Measurements from ENCODE around the gene IGSF8. TPM values are rescaled to one million over a fixed set of nuclear protein-coding genes. Genes with fewer than 3 reads are reported as not detected.

The IGSF8 gene
- total RNA-seq, 2 donors from 2014 or later, result 23.8 to 30.8 TPM

DNA sequence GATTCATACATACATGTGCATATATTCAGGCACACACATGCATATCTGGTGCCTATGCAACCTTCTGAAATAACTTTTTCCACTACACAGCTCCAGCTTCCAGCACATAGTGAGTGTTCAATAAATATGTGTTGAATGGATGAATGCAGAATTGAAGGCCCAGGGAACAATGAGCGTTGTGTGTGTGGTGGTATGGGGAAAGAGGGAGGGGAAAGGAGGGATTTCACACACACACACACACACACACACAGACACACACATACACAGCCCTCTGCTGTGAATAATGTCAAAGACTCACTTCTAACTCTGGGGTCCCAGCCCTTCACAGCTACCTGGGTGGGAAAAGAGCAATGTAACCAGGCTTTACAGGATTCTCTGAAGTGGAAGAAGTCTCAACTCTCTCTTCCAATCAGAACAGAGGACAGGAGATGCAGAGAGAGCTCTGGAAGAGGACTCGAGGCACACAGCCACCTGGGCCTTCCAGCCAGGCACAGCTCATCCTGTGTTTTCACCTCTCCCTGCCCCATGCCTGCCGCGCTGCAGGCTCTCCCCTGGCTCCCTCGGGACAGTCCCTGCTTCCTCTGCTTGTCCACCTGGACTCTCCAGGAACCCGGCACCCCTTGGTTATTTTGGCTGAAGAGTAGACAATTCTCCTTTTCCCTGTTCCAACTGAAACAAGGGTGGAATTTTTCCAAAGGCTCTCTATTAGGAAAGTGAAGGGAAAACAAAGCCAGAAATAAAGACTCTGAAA, 5.4 kb upstream of the IGSF8 start:
- ATAC-seq (replicated peaks), result no peak
- H3K4me3 Mint-ChIP-seq, result no peak overlapping the region
- no peaks in the 10 kb centered on the region for H3K36me3 Mint-ChIP-seq (ENCODE audit: low read depth)
- no peaks in the 10 kb centered on the region for H3K9me3 Mint-ChIP-seq
- no peaks in the 10 kb centered on the region for H3K27me3 Mint-ChIP-seq
- no peak overlapping the region for H3K27ac Mint-ChIP-seq
- peaks cover 8% of the 10 kb centered on the region for H3K4me1 Mint-ChIP-seq

DNA sequence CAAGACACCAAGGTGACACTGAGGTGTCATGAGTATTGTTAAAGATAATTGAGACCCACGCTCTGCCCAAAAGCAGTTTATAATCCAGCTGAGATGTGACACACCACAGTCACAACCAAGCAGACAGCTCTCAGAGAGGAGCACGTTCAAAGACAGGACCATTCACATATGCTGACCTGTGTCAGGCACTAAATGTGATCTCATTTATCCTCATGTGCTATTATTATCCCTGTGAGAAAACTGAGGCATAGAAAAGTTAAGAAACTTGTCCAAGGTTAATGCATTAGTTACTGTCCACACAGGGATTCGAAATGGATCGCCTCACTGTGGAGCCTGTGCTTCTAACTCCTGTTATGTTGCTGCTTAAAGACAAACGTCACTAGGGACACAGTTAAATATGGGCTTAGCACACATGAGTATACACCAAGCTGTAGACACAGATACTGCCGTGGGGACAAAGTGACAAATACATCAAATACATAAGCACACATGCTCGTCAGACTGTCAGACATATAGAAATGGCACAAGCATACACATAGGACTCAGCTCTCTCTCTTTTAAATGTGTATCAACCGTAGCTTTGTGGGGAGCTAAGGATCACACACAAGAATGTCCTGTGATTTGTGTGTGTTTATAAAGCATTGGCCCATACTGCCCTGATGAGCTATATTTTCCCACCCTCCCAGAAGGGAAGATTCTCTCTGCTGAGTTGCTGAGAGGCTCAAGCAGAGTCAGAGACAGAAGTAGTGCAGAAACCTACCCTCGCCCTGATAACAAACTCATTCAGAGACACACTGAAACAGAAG, 3.5 kb upstream of the IGSF8 start:
- Mint-ChIP-seq H3K4me3 (peak overlapping the region; percentile 56), H3K27ac (peak overlapping the region; percentile 84), H3K4me1 (peaks cover 15% of the 10 kb centered on the region), H3K36me3 (ENCODE audit: low read depth) (no peaks in the 10 kb centered on the region), H3K27me3 (no peaks in the 10 kb centered on the region), H3K9me3 (no peaks in the 10 kb centered on the region)
- no peak for ATAC-seq (replicated peaks)

DNA sequence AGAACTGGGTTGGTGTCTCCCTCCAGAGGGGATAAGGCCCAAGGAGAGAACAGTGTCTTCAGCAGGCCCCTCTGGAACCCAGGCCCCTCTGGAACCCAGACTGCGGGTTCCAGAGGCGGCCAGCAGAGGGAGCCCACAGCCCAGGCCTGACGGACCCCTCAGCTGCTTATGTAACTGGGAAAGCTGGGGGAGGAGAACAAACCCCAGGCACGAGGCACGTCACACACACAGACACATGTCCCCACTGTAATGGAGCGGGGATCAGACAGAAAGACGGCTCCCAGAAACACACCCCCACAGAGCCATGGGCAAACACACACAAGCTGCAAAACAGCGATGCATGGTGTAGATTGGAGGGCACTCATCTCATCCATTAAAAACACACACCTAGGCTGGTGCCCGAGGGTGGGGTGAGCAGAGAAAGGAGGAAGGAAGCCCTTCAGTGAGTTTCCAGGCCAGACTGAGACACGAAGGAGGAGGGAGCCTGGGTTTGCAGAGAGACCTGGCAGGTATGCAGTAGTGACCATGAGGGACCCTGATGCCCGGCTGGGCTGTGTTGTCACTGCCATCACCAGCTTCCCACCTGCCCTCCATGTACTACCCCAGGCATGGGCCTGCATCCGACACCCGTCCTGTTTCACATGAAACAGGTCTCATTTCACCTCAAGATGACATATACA, 2.8 kb upstream of the IGSF8 start:
- peak; percentile 15 for ATAC-seq (replicated peaks)
- Mint-ChIP-seq H3K36me3 (ENCODE audit: low read depth) (no peaks in the 10 kb centered on the region), H3K27me3 (no peaks in the 10 kb centered on the region), H3K9me3 (no peaks in the 10 kb centered on the region), H3K27ac (peak overlapping the region; percentile 84), H3K4me1 (peaks cover 20% of the 10 kb centered on the region), H3K4me3 (peak overlapping the region; percentile 56)

DNA sequence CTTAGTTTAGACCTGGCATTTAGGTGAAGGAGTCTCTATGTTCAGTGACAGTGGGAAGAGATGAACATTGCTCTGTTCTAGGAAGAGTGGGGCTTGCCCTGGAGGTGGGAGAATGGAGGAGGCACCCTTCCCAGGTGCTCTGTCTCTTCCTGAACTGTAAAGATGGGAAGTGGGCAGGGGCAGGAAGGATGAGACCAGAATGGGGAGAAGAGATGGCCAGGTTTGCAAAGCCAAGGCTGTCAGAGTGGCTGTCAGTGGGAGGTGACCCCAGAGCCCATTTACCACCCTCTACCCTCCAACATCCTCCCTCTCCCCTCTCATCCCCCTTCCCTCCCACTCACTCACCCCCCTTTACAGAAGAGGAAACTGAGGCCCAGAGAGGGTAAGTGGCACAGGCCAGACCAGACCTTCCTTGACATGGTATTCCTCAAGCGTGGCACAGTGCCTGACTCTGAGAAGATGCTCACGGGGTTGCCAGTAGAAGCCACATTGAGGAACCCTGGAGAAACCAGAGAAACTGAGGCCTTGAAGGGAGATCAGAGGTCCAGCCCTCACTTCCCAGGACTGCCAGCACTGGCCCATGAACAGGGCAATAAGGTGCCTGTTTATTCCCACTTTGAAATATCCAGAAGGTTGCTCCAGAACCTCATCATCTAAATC, 1.4 kb upstream of the IGSF8 start:
- no peak for ATAC-seq (replicated peaks)
- peak overlapping the region; percentile 81 for H3K27ac Mint-ChIP-seq
- no peaks in the 10 kb centered on the region for H3K9me3 Mint-ChIP-seq
- peak overlapping the region; percentile 91 for H3K4me3 Mint-ChIP-seq
- H3K4me1 Mint-ChIP-seq, result peaks cover 25% of the 10 kb centered on the region
- H3K27me3 Mint-ChIP-seq, result no peaks in the 10 kb centered on the region
- no peaks in the 10 kb centered on the region for H3K36me3 Mint-ChIP-seq (ENCODE audit: low read depth)

DNA sequence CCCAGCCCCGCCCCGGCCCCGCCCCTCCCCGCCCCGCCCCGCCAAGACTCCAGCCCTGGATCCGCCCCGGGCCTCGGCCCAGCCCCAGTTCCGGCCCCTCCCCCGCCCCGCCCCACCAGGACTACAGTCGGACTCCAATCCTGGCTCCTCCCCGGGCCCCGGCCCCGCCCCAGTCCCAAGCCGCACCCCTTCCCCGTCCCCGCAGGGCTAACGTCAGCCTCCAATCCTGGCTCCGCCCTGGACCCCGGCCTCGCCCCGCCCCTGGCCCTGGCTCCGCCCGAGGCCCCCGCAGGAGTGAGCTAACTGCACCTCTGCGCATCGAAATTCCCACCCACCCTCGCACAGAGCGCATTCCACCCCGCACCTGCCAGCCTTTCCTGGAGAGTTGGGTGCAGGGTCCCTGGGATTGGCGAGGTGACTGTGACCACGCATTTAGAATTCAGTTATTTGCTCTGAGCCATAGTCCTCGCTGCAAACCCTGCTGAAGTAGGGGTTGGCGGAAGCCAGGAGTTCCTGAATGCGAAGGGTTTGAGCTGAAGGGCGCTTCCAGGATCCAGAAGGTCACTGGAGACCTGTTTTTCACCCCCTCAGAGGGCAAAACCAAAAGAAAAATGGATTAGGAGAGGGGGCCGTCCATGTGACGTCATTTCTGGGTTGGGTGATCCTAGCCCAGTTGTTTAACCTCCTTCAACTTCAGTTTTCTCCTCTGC, 588 bp upstream of the IGSF8 start:
- peak; percentile 91 for ATAC-seq (replicated peaks)
- peaks cover 7% of the 10 kb centered on the region for H3K36me3 Mint-ChIP-seq (ENCODE audit: low read depth)

DNA sequence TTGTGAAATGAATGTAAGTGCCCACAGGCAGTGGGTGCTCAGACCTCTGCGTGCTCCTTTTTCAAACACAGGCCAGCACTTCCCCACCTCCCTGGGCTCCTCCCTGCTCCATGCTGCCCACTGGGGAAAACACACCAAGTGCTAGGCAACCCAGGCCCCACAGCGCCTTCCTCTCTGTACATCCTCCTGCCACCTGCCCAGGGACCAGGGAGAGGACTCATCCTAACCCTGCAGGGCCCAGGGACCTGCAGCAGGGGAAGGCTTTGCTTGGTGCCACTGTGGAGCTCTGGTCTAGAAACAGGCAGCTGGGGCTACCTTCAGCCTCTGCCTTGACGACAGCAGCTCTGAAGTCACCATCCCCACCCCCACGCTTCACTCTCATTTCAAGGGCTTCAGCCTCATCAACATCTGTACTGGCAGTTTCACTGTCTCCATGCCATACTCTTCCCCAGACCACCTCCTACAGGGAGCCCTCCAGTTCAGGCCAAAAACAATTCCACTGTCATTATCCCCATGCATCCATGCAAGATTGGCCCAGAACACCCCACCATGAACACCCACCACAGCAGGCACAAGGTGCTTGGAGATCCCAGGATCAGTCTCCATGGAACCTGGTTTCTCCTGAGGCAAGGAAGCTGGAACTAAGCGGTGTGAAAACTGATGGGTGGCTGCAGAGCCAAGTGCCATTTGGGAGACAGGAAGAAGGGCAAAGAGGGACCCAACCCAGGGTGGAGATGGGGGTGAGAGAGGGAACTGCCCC, 1.1 kb downstream of the IGSF8 start:
- peak overlapping the region; percentile 94 for H3K27ac Mint-ChIP-seq
- H3K4me1 Mint-ChIP-seq, result peaks cover 25% of the 10 kb centered on the region
- no peaks in the 10 kb centered on the region for H3K27me3 Mint-ChIP-seq
- peaks cover 17% of the 10 kb centered on the region for H3K36me3 Mint-ChIP-seq (ENCODE audit: low read depth)
- H3K9me3 Mint-ChIP-seq, result no peaks in the 10 kb centered on the region
- peak; percentile 11 for ATAC-seq (replicated peaks)
- peak overlapping the region; percentile 91 for H3K4me3 Mint-ChIP-seq

More for the DNA sequence above, 588 bp upstream of the IGSF8 start:
- H3K9me3 Mint-ChIP-seq, result no peaks in the 10 kb centered on the region
- peak overlapping the region; percentile 91 for H3K4me3 Mint-ChIP-seq
- H3K27me3 Mint-ChIP-seq, result no peaks in the 10 kb centered on the region
- H3K27ac Mint-ChIP-seq, result peak overlapping the region; percentile 81
- H3K4me1 Mint-ChIP-seq, result peaks cover 25% of the 10 kb centered on the region

DNA sequence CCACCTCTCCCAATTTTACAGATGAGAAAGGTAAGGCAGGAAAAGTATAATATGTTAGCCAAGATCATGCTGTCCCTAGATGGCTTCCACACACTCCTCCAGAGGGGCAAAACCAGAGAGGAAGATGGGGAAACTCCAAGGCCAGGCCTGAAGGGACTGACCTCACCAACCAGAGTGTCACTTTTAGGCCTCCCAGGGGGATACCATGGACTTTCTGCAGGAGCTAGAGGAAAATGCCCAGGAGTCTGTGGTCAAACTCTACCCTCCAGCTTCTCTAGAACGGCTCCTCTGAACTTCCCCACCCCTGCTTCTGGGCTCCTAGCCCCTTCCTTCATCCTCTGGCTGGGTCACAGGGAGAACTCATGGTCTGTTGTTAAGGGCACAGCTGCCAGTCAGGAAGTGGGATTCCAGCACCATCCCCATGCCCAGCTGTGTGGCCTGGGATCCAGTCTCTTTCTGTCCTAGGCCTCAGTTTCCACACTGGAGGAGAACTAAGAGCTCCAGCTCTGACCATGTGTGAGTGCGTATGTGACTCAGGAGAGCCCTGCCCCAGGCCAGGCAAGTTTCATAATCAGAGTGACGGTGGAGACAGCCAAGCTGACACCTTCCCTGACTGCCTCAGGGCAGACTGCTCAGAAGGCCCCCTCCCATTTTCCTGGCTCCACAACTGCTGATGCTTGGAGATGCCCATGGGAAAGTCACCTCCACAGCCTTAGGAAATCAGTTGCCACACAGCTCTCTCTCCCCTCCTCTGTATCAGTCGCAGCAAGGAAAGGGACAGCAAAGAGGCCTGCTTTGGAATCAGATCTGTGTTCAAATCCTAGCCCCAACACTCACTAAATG, 1.9 kb downstream of the IGSF8 start:
- H3K27me3 Mint-ChIP-seq, result no peaks in the 10 kb centered on the region
- H3K4me1 Mint-ChIP-seq, result peaks cover 23% of the 10 kb centered on the region
- H3K4me3 Mint-ChIP-seq, result peak overlapping the region; percentile 91
- H3K9me3 Mint-ChIP-seq, result no peaks in the 10 kb centered on the region
- peak overlapping the region; percentile 94 for H3K27ac Mint-ChIP-seq
- no peak for ATAC-seq (replicated peaks)
- peaks cover 17% of the 10 kb centered on the region for H3K36me3 Mint-ChIP-seq (ENCODE audit: low read depth)

DNA sequence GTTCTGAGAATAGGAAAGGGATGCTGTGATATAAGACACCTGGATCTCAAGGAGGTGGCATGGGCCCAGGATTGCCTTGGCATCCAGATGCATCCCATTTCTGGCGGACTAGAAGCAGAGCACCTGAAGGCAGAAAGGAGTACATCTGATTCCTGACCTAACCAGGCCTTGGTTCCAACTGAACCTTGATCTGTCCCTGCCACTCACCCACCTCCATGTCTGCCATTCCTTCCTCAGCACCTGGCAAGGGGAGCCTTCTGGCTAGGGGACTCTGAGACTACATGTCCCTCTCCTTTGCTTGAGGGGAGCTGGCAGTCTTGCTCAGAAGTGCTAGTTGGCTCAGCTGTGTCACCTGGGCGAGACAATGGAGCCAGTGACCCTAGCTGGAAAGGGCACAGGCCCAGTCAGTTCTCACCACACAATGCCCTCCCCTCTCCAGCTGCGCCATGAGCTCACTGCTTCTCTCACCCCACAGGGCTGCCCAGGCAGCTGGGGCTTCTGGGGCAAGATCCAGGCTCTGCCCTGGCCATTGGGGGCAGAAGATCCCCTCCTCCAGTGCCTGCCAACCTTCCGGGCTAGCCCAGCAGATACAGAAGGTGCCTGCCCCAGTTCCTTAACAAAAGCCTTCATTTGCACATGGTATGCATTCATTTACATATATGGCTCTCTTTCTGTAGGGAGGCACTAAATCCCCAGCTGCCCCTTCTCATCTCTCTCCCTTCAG, 2.9 kb downstream of the IGSF8 start:
- no peaks in the 10 kb centered on the region for H3K27me3 Mint-ChIP-seq
- H3K4me1 Mint-ChIP-seq, result peaks cover 18% of the 10 kb centered on the region
- peaks cover 26% of the 10 kb centered on the region for H3K36me3 Mint-ChIP-seq (ENCODE audit: low read depth)
- H3K9me3 Mint-ChIP-seq, result no peaks in the 10 kb centered on the region
- ATAC-seq (replicated peaks), result no peak
- peak overlapping the region; percentile 94 for H3K27ac Mint-ChIP-seq
- H3K4me3 Mint-ChIP-seq, result peak overlapping the region; percentile 91

DNA sequence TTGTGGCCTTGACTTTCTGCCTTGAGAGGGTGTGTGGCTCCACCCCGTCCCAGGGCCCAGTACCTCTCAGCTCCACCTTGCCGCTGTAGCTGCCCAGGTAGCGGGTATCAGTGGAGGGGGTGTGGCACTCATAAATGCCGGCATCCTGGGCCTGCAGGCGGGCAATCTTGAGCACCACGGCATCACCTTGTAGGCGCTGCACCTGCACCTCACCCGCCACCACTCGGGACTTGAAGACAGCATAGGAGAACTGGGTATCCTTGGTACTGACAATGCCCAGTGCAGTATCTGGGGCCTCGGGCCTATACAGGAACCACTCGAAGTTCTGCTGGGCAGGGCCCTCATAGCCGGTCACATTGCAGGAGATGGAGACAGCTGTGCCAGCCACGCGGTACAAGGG, 3.6 kb downstream of the IGSF8 start:
- H3K9me3 Mint-ChIP-seq, result no peaks in the 10 kb centered on the region
- H3K36me3 Mint-ChIP-seq (ENCODE audit: low read depth), result peaks cover 28% of the 10 kb centered on the region
- peaks cover 18% of the 10 kb centered on the region for H3K4me1 Mint-ChIP-seq
- no peak overlapping the region for H3K27ac Mint-ChIP-seq
- H3K4me3 Mint-ChIP-seq, result no peak overlapping the region
- ATAC-seq (replicated peaks), result no peak
- H3K27me3 Mint-ChIP-seq, result no peaks in the 10 kb centered on the region

DNA sequence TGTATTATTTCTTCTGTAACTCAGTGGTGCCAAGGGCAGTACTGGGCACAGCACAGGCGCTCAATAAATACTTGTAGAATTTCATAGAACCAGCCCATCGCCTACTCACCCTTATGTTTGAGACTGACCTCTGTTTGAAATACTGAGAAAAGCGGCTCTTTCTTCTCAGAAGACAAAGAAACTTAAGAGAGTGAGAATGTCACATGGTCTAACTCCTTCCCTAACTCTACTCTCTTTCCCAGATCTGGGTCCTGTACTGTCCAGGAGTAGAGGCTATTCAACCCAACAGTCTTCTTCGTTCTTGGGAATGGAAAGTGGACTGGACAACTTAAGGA, 4.2 kb downstream of the IGSF8 start:
- H3K9me3 Mint-ChIP-seq, result no peaks in the 10 kb centered on the region
- H3K27ac Mint-ChIP-seq, result no peak overlapping the region
- H3K36me3 Mint-ChIP-seq (ENCODE audit: low read depth), result peaks cover 29% of the 10 kb centered on the region

DNA sequence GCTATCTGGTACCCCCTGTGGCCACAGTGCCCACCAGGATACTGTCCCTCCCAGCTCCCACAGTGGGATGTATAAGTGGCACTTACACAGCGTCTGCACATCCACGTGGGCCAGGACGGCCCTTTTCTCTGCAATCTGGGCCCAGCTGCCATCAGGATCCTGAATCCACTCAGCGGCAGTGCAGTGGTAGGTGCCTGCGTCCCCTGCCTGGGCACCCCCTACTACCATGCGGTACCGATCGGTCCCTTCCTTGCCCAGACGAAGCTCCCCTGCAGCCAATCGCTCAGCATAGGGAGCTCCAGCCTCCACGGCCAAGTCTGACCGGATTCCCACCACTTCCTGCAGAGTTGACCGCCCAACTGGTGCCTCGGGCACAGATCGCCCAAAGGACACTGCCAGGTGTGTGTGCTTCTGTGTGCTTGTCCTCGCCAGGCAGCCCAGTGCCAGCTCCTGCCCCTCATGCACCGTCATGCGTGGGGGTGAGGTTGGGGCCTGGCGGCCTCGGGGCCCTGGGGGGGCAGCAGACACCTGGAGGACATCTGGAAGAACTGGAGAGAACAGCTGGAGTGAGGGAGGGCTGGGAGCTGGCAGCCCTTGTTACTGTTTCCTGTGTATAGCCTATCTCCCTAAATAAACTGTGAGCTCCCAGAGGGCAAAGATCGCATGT, 4.7 kb downstream of the IGSF8 start:
- Mint-ChIP-seq H3K9me3 (no peaks in the 10 kb centered on the region), H3K27ac (peak overlapping the region; percentile 41), H3K4me1 (peaks cover 21% of the 10 kb centered on the region), H3K36me3 (ENCODE audit: low read depth) (peaks cover 34% of the 10 kb centered on the region), H3K27me3 (no peaks in the 10 kb centered on the region), H3K4me3 (no peak overlapping the region)
- ATAC-seq (replicated peaks), result no peak

More for the DNA sequence above, 4.2 kb downstream of the IGSF8 start:
- no peak overlapping the region for H3K4me3 Mint-ChIP-seq
- no peaks in the 10 kb centered on the region for H3K27me3 Mint-ChIP-seq
- H3K4me1 Mint-ChIP-seq, result peaks cover 18% of the 10 kb centered on the region
- no peak for ATAC-seq (replicated peaks)

DNA sequence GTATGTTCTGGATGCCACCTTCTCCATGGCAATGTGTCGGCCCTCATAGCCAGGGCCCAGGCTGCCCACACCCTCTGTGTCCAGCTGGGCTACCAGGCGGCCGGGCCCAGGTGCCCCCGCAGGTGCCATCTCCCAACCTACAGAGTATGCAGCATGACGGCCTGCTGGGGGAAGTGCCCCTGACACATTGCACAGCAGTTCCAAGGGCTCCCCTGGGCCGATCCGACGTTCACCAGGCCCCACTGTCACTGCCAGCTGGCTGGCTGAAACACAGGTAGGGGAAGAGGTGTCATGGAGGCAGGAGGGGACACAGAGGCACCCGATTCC, 5.4 kb downstream of the IGSF8 start:
- Mint-ChIP-seq H3K4me3 (no peak overlapping the region), H3K27me3 (no peaks in the 10 kb centered on the region), H3K4me1 (peaks cover 22% of the 10 kb centered on the region), H3K9me3 (no peaks in the 10 kb centered on the region), H3K36me3 (ENCODE audit: low read depth) (peaks cover 40% of the 10 kb centered on the region), H3K27ac (peak overlapping the region; percentile 41)
- no peak for ATAC-seq (replicated peaks)
